Hepatocyte (in vitro differentiated cells): ENCODE results near the gene GRM8.

ENCODE experiments used
- EZH2 ChIP-seq: fragments of 200-600 bp; sonication (generic); IDR thresholded peaks from 2 replicates; pipeline ENCODE4 v1.6.1; 2016; ENCODE audit warnings: antibody characterized with exemption, mild to moderate bottlenecking, borderline replicate concordance
- TF ChIP-seq, protein P1 (sequence below): fragments of 200-600 bp; sonication (generic); IDR thresholded peaks from 2 replicates; pipeline ENCODE4 v1.5.1; 2016; ENCODE audit warnings: antibody characterized with exemption, mild to moderate bottlenecking; ENCODE audit not compliant: poor library complexity

DNA sequence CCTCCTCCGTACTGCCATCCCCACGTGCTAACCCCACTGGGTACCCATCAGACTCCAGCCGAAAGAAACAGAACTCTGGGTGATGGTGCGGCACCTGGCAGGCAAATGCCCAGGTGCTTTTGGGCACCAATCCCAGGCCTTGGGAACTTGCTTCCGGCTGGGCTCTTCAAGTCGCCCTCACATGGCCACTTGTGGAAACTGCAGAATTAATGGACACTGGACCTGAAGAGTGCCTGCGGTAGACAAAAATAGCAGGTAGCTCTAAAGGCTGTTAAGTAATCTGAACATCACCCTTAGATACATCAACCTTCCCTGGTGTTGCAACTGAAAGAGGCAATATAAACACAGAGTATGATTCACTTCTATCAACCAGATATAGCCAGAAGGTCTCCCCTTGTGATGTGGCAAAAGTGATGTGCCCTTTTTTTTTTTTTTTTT is 644.4 kb downstream of the GRM8 start:
- TF ChIP-seq, protein P1, sequence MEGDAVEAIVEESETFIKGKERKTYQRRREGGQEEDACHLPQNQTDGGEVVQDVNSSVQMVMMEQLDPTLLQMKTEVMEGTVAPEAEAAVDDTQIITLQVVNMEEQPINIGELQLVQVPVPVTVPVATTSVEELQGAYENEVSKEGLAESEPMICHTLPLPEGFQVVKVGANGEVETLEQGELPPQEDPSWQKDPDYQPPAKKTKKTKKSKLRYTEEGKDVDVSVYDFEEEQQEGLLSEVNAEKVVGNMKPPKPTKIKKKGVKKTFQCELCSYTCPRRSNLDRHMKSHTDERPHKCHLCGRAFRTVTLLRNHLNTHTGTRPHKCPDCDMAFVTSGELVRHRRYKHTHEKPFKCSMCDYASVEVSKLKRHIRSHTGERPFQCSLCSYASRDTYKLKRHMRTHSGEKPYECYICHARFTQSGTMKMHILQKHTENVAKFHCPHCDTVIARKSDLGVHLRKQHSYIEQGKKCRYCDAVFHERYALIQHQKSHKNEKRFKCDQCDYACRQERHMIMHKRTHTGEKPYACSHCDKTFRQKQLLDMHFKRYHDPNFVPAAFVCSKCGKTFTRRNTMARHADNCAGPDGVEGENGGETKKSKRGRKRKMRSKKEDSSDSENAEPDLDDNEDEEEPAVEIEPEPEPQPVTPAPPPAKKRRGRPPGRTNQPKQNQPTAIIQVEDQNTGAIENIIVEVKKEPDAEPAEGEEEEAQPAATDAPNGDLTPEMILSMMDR = peak; percentile 40
- TF ChIP-seq EZH2 = no peak
